Loucy (cell line): ENCODE data around the gene MAPK7.

Experiments
- EZH2phosphoT487 ChIP-seq: fragments of 200-600 bp; IDR thresholded peaks from 2 replicates; pipeline ENCODE4 v1.6.1; 2018; ENCODE audit warnings: antibody characterized with exemption, mild to moderate bottlenecking, moderate library complexity, borderline replicate concordance
- TF ChIP-seq, protein P1 (sequence below): fragments of 200-600 bp; sonication (generic); conservative IDR thresholded peaks from 2 replicates; pipeline ENCODE4 v1.5.1; 2014; ENCODE audit warnings: mild to moderate bottlenecking, antibody characterized with exemption, low read length

GRCh38 chr17:19369107-19369778 lies 9.1 kb upstream of the MAPK7 start:
- TF ChIP-seq, protein P1, sequence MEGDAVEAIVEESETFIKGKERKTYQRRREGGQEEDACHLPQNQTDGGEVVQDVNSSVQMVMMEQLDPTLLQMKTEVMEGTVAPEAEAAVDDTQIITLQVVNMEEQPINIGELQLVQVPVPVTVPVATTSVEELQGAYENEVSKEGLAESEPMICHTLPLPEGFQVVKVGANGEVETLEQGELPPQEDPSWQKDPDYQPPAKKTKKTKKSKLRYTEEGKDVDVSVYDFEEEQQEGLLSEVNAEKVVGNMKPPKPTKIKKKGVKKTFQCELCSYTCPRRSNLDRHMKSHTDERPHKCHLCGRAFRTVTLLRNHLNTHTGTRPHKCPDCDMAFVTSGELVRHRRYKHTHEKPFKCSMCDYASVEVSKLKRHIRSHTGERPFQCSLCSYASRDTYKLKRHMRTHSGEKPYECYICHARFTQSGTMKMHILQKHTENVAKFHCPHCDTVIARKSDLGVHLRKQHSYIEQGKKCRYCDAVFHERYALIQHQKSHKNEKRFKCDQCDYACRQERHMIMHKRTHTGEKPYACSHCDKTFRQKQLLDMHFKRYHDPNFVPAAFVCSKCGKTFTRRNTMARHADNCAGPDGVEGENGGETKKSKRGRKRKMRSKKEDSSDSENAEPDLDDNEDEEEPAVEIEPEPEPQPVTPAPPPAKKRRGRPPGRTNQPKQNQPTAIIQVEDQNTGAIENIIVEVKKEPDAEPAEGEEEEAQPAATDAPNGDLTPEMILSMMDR: no peak
- TF ChIP-seq EZH2phosphoT487: no peak
